IPS DF 4.7 (cell line): ENCODE results near the gene NUP93.
"Not testable (repeated sequence)": the region's sequence is repeated elsewhere in the genome, so short reads cannot be mapped to it uniquely, and the experiment has no call there.

Experiments used
- DNase-seq: peaks from one replicate; pipeline ENCODE4 v3.0.0-alpha.2; 2013; ENCODE audit warnings: low spot score; ENCODE audit errors: extremely low read depth

NUP93 gene

GRCh38 chr16:56776562-56776961 is 46.6 kb downstream of the NUP93 start:
- DNase-seq, result no peak

GRCh38 chr16:56777001-56777400 is 47.1 kb downstream of the NUP93 start:
- DNase-seq, result no peak

GRCh38 chr16:56777482-56777881 is 47.6 kb downstream of the NUP93 start:
- no peak for DNase-seq

- DNase-seq, result no peak
Measured at GRCh38 chr16:56779906-56780305, 50.0 kb downstream of the NUP93 start.

- no peak for DNase-seq
Measured at GRCh38 chr16:56780646-56781045, 50.7 kb downstream of the NUP93 start.

GRCh38 chr16:56781528-56781961 is 51.6 kb downstream of the NUP93 start:
- no peak for DNase-seq

- DNase-seq, result no peak
Measured at GRCh38 chr16:56783344-56783743, 53.4 kb downstream of the NUP93 start.

- DNase-seq, result no peak
Measured at GRCh38 chr16:56785317-56785716, 55.4 kb downstream of the NUP93 start.

- DNase-seq, result no peak
Measured at GRCh38 chr16:56787167-56787566, 57.2 kb downstream of the NUP93 start.

- no peak for DNase-seq
Measured at GRCh38 chr16:56788435-56788834, 58.5 kb downstream of the NUP93 start.

- no peak for DNase-seq
Measured at GRCh38 chr16:56789360-56789759, 59.4 kb downstream of the NUP93 start.

- DNase-seq, result no peak
Measured at GRCh38 chr16:56792967-56793366, 63.0 kb downstream of the NUP93 start.

GRCh38 chr16:56793492-56793891 is 63.6 kb downstream of the NUP93 start:
- no peak for DNase-seq

GRCh38 chr16:56795011-56795410 is 65.1 kb downstream of the NUP93 start:
- DNase-seq, result no peak

GRCh38 chr16:56797038-56797437 is 67.1 kb downstream of the NUP93 start:
- DNase-seq, result not testable (repeated sequence)

- no peak for DNase-seq
Measured at GRCh38 chr16:56797861-56798260, 67.9 kb downstream of the NUP93 start.

GRCh38 chr16:56798955-56799354 is 69.0 kb downstream of the NUP93 start:
- DNase-seq, result no peak

GRCh38 chr16:56800355-56800754 is 70.4 kb downstream of the NUP93 start:
- DNase-seq, result no peak

- no peak for DNase-seq
Measured at GRCh38 chr16:56801762-56802161, 71.8 kb downstream of the NUP93 start.

- DNase-seq, result no peak
Measured at GRCh38 chr16:56807011-56807675, 77.2 kb downstream of the NUP93 start.

GRCh38 chr16:56807676-56808067 is 77.7 kb downstream of the NUP93 start:
- DNase-seq, result not testable (repeated sequence)

- no peak for DNase-seq
Measured at GRCh38 chr16:56810954-56811353, 81.0 kb downstream of the NUP93 start.

GRCh38 chr16:56811602-56812001 is 81.7 kb downstream of the NUP93 start:
- not testable (repeated sequence) for DNase-seq

- no peak for DNase-seq
Measured at GRCh38 chr16:56812884-56813283, 83.0 kb downstream of the NUP93 start.
